Breast epithelium (tissue), 4 donors: ENCODE results near the gene KDM5B. TPM values are rescaled to one million over a fixed set of nuclear protein-coding genes. Genes with fewer than 3 reads are reported as not detected.

Source experiments
- DNase-seq, 2 donors: peaks; one replicate each; pipeline ENCODE4 v3.0.0-alpha.2; 2019; ENCODE audit warnings: low spot score in 2 of 2
- H3K27ac ChIP-seq, 2 donors: fragments of 200-600 bp; sonication (generic) in 1 of 2; one replicate each; pipeline ENCODE4 v1.5.1; 2016 to 2019; ENCODE audit warnings: mild to moderate bottlenecking in 1 of 2
- H3K27me3 ChIP-seq, 2 donors: fragments of 200-600 bp; sonication (generic) in 1 of 2; one replicate each; pipeline versions ENCODE4 v1.5.1 to v1.6.0; 2017 to 2019; ENCODE audit warnings: control low read depth in 1 of 2, mild to moderate bottlenecking in 1 of 2
- H3K36me3 ChIP-seq: fragments of 200-600 bp; one replicate; pipeline ENCODE4 v1.5.1; 2019
- H3K4me1 ChIP-seq, 2 donors: fragments of 200-600 bp; sonication (generic); one replicate each; pipeline ENCODE4 v1.5.1; 2016 to 2019; ENCODE audit warnings: control low read depth in 1 of 2
- H3K4me3 ChIP-seq, 3 donors: fragments of 200-600 bp; sonication (generic); 1 replicate in 2 of 3; 2 replicates in 1 of 3; pipeline ENCODE4 v1.5.1; 2016 to 2019; ENCODE audit warnings: mild to moderate bottlenecking in 3 of 3, moderate library complexity in 2 of 3
- H3K9me3 ChIP-seq, 2 donors: fragments of 200-600 bp; sonication (generic) in 1 of 2; one replicate each; pipeline ENCODE4 v1.5.1; 2016 to 2019; ENCODE audit warnings: control low read depth in 1 of 2
- CTCF ChIP-seq, 3 donors: fragments of 450-650 bp; IDR thresholded peaks; one replicate each; pipeline ENCODE4 v1.5.1; 2016 to 2017; ENCODE audit warnings: antibody characterized with exemption in 3 of 3, mild to moderate bottlenecking in 3 of 3, moderate library complexity in 3 of 3
- POLR2A ChIP-seq: fragments of 450-650 bp; IDR thresholded peaks from one replicate; pipeline ENCODE4 v1.6.1; 2016; ENCODE audit warnings: antibody characterized with exemption, mild to moderate bottlenecking, moderate library complexity
- POLR2AphosphoS5 ChIP-seq, 3 donors: sonication (generic); formaldehyde crosslinking; IDR thresholded peaks; one replicate each; pipeline ENCODE4 v1.6.1; 2017; ENCODE audit warnings: antibody characterized with exemption in 3 of 3
- intact Hi-C: fragments of 100-400 bp; cut with DNase I; formaldehyde crosslinking; loops from one replicate; pipeline ENCODE4 v1.15.1; 2023; ENCODE audit warnings: low total_unique reads
- total RNA-seq, 3 donors: library from RNA; depleted of rRNA; stranded (reverse); fragments of >200 nt; gene quantifications; one replicate each; pipeline ENCODE4 v1.1.0, GENCODE V29; 2016

The KDM5B gene
- total RNA-seq, 3 donors from 2014 or later, result 37.6 to 122 (median 87.5) TPM

- TF ChIP-seq POLR2A (no peak), POLR2AphosphoS5 (IDR thresholded peaks at IDR 0.05) (no peak)
- Histone ChIP-seq H3K4me3 (no peak overlapping the region), H3K4me1 (no peaks in the 10 kb centered on the region), H3K27me3 (peaks cover 0 to 27% of the 10 kb centered on the region in 2 donors), H3K9me3 (no peaks in the 10 kb centered on the region), H3K36me3 (no peaks in the 10 kb centered on the region), H3K27ac (no peak overlapping the region)
- intact Hi-C loops, result no loop called here
- peak in 1 of 2 donors; percentile 60 for DNase-seq
These were observed 115.2 kb downstream of the KDM5B start for GRCh38 chr1:202692959-202693555.

- H3K4me3 ChIP-seq, result no peak overlapping the region
- TF ChIP-seq POLR2AphosphoS5 (IDR thresholded peaks at IDR 0.05) (no peak), POLR2A (no peak), CTCF (IDR thresholded peaks at IDR 0.05) (no peak)
- H3K4me1 ChIP-seq, result no peaks in the 10 kb centered on the region
- DNase-seq, result no peak
- intact Hi-C loops, result no loop called here
- no peaks in the 10 kb centered on the region for H3K36me3 ChIP-seq
- H3K27me3 ChIP-seq, result peaks cover 0 to 24% of the 10 kb centered on the region in 2 donors
- H3K9me3 ChIP-seq, result no peaks in the 10 kb centered on the region
- H3K27ac ChIP-seq, result no peak overlapping the region
These were observed 116.4 kb downstream of the KDM5B start for GRCh38 chr1:202691816-202692215.

- H3K27me3 ChIP-seq, result peaks cover 0 to 7% of the 10 kb centered on the region in 2 donors
- no peaks in the 10 kb centered on the region for H3K36me3 ChIP-seq
- intact Hi-C loops, result no loop called here
- H3K27ac ChIP-seq, result no peak overlapping the region
- TF ChIP-seq POLR2AphosphoS5 (IDR thresholded peaks at IDR 0.05) (no peak), CTCF (IDR thresholded peaks at IDR 0.05) (no peak), POLR2A (no peak)
- no peaks in the 10 kb centered on the region for H3K9me3 ChIP-seq
- H3K4me1 ChIP-seq, result no peaks in the 10 kb centered on the region
- no peak overlapping the region for H3K4me3 ChIP-seq
- DNase-seq, result no peak
These were observed 118.5 kb downstream of the KDM5B start for GRCh38 chr1:202689493-202690342.

GRCh38 chr1:202689082-202689481 is 119.1 kb downstream of the KDM5B start:
- Histone ChIP-seq H3K4me3 (no peak overlapping the region), H3K36me3 (no peaks in the 10 kb centered on the region), H3K27ac (no peak overlapping the region), H3K27me3 (peaks cover 0 to 7% of the 10 kb centered on the region in 2 donors), H3K9me3 (no peaks in the 10 kb centered on the region), H3K4me1 (no peaks in the 10 kb centered on the region)
- intact Hi-C loops, result no loop called here
- TF ChIP-seq CTCF (IDR thresholded peaks at IDR 0.05) (no peak), POLR2A (no peak), POLR2AphosphoS5 (IDR thresholded peaks at IDR 0.05) (no peak)
- DNase-seq, result no peak

- intact Hi-C loops, result no loop called here
- Histone ChIP-seq H3K27me3 (peaks cover 0 to 7% of the 10 kb centered on the region in 2 donors), H3K27ac (no peak overlapping the region), H3K36me3 (no peaks in the 10 kb centered on the region), H3K4me1 (no peaks in the 10 kb centered on the region), H3K9me3 (no peaks in the 10 kb centered on the region), H3K4me3 (no peak overlapping the region)
- TF ChIP-seq CTCF (IDR thresholded peaks at IDR 0.05) (no peak), POLR2AphosphoS5 (IDR thresholded peaks at IDR 0.05) (no peak), POLR2A (no peak)
- DNase-seq, result no peak
These were observed 119.8 kb downstream of the KDM5B start for GRCh38 chr1:202688401-202688800.
